Measurements from ENCODE around the gene PCDHA5. TPM values are rescaled to one million over a fixed set of nuclear protein-coding genes. Genes with fewer than 3 reads are reported as not detected.
"Not testable (repeated sequence)": the region's sequence is repeated elsewhere in the genome, so short reads cannot be mapped to it uniquely, and the experiment has no call there.

PCDHA5 gene
- total RNA-seq, 1 donor: under 0.01 TPM

DNA sequence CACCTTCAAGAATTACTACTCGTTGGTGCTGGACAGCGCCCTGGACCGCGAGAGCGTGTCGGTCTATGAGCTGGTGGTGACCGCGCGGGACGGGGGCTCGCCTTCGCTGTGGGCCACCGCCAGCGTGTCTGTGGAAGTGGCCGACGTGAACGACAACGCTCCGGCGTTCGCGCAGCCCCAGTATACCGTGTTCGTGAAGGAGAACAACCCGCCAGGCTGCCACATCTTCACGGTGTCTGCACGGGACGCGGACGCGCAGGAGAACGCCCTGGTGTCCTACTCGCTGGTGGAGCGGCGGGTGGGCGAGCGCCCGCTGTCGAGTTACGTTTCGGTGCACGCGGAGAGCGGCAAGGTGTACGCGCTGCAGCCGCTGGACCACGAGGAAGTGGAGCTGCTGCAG is 1.6 kb downstream of the PCDHA5 start:
- DNase-seq (ENCODE audit: low read depth in 2 of 3, low spot score in 2 of 3): not testable (repeated sequence)

DNA sequence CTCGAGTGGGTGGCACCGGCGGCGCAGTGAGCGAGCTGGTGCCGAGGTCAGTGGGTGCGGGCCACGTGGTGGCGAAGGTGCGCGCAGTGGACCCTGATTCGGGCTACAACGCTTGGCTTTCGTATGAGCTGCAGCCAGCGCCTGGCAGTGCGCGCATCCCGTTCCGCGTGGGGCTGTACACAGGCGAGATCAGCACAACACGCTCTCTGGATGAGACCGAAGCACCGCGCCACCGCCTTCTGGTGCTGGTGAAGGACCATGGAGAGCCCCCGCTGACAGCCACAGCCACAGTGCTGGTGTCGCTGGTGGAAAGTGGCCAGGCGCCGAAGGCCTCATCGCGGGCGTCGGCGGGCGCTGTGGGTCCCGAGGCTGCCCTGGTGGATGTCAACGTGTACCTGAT is 2.1 kb downstream of the PCDHA5 start:
- DNase-seq (ENCODE audit: low read depth in 2 of 3, low spot score in 2 of 3): no peak

DNA sequence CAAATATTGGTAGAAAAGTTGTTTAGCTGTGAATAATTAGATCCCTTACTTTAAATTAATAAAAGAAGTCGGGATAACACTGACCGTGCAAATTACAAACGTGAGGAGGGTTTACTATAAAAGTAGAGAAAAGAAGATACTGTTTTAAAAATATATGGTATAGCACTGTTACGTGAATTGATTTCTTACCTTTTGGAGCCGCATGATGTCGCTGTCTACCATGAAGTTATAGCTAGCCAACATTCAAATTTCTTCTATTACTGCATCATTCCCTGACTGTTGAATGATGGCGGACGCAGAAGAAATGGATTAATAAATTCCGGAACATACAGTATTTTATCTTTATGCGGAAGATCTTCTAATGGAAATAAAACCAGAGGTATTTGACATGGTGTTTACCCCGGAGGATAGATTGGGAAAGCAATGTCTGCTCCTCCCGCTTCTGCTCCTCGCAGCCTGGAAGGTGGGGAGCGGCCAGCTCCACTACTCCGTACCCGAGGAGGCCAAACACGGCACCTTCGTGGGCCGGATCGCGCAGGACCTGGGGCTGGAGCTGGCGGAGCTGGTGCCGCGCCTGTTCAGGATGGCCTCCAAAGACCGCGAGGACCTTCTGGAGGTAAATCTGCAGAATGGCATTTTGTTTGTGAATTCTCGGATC is 6.4 kb downstream of the PCDHA5 start, which contains the start of gene PCDHA6:
Gene PCDHA6 (plus strand): TSS at position 257 of the 658 bp plus-strand sequence. CDS start 132 bp downstream, at position 389.
- no peak for DNase-seq (ENCODE audit: low read depth in 2 of 3, low spot score in 2 of 3)

DNA sequence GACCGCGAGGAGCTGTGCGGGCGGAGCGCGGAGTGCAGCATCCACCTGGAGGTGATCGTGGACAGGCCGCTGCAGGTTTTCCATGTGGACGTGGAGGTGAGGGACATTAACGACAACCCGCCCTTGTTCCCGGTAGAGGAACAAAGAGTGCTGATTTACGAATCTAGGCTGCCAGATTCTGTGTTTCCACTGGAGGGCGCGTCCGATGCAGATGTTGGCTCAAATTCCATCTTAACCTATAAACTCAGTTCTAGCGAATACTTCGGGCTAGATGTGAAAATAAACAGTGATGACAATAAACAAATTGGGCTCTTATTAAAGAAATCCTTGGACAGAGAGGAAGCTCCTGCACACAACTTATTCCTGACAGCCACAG is 6.9 kb downstream of the PCDHA5 start:
- DNase-seq (ENCODE audit: low read depth in 2 of 3, low spot score in 2 of 3): no peak

DNA sequence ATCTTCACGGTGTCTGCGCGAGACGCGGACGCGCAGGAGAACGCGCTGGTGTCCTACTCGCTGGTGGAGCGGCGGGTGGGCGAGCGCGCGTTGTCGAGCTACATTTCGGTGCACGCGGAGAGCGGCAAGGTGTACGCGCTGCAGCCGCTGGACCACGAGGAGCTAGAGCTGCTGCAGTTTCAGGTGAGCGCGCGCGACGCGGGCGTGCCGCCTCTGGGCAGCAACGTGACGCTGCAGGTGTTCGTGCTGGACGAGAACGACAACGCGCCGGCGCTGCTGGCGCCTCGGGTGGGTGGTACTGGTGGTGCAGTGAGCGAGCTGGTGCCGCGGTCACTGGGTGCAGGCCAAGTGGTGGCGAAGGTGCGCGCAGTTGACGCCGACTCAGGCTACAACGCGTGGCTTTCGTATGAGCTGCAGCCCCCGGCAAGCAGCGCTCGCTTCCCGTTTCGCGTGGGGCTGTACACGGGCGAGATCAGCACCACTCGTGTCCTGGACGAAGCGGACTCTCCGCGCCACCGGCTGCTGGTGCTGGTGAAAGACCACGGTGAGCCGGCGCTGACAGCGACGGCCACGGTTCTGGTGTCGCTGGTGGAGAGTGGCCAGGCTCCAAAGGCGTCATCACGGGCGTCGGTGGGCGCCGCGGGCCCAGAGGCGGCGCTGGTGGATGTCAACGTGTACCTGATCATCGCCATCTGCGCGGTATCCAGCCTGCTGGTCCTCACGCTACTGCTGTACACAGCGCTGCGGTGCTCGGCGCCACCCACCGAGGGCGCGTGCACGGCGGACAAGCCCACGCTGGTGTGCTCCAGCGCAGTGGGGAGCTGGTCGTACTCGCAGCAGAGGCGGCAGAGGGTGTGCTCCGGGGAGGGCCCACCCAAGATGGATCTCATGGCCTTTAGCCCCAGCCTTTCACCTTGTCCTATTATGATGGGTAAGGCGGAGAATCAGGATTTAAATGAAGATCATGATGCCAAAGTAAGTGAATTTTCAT is 8.4 kb downstream of the PCDHA5 start:
- not testable (repeated sequence) for DNase-seq (ENCODE audit: low read depth in 2 of 3, low spot score in 2 of 3)

DNA sequence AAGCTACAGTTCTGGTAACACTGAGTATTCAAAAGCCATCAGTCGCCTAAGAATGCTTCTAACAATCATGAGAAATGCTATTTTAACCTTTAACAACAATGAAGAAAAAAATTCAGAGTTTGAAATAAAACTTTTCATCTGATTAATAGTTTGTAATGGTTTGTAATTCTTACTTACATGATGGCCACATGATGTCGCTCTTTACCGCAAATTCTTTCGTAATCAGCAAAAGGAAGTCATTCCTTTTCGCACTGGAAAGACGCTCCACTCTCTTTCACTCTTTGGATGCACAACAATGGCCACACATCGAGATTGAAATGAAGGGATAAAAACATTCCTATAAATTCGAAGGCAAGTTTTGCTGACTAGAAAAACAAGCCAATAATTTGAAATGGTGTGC is 12.6 kb downstream of the PCDHA5 start, which contains the start of gene PCDHA7:
Gene PCDHA7 (plus strand): TSS at position 277 of the 400 bp plus-strand sequence. CDS start 115 bp downstream, at position 392.
- DNase-seq (ENCODE audit: low read depth in 2 of 3, low spot score in 2 of 3): no peak

DNA sequence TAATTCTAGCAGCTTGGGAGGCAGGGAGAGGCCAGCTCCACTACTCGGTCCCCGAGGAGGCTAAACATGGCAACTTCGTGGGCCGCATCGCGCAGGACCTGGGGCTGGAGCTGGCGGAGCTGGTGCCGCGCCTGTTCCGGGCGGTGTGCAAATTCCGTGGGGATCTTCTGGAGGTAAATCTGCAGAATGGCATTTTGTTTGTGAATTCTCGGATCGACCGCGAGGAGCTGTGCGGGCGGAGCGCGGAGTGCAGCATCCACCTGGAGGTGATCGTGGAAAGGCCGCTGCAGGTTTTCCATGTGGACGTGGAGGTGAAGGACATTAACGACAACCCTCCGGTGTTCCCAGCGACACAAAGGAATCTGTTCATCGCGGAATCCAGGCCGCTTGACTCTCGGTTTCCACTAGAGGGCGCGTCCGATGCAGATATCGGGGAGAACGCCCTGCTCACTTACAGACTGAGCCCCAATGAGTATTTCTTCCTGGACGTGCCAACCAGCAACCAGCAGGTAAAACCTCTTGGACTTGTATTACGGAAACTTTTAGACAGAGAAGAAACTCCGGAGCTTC is 13.1 kb downstream of the PCDHA5 start:
- not testable (repeated sequence) for DNase-seq (ENCODE audit: low read depth in 2 of 3, low spot score in 2 of 3)

DNA sequence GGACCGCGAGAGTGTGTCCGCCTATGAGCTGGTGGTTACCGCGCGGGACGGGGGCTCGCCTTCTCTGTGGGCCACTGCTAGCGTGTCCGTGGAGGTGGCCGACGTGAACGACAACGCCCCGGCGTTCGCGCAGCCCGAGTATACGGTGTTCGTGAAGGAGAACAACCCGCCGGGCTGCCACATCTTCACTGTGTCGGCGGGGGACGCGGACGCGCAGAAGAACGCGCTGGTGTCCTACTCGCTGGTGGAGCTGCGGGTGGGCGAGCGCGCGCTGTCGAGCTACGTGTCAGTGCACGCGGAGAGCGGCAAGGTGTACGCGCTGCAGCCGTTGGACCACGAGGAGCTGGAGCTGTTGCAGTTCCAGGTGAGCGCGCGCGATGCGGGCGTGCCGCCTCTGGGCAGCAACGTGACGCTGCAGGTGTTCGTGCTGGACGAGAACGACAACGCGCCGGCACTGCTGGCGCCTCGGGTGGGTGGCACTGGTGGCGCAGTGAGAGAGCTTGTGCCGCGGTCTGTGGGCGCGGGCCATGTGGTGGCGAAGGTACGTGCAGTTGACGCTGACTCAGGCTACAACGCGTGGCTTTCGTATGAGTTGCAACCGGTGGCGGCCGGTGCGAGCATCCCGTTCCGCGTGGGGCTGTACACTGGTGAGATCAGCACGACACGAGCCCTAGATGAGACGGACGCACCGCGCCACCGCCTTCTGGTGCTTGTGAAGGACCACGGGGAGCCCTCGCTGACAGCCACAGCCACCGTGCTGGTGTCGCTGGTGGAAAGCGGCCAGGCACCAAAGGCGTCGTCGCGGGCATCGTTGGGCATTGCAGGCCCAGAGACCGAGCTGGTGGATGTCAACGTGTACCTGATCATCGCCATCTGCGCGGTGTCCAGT is 14.5 kb downstream of the PCDHA5 start:
- DNase-seq (ENCODE audit: low read depth in 2 of 3, low spot score in 2 of 3): no peak

DNA sequence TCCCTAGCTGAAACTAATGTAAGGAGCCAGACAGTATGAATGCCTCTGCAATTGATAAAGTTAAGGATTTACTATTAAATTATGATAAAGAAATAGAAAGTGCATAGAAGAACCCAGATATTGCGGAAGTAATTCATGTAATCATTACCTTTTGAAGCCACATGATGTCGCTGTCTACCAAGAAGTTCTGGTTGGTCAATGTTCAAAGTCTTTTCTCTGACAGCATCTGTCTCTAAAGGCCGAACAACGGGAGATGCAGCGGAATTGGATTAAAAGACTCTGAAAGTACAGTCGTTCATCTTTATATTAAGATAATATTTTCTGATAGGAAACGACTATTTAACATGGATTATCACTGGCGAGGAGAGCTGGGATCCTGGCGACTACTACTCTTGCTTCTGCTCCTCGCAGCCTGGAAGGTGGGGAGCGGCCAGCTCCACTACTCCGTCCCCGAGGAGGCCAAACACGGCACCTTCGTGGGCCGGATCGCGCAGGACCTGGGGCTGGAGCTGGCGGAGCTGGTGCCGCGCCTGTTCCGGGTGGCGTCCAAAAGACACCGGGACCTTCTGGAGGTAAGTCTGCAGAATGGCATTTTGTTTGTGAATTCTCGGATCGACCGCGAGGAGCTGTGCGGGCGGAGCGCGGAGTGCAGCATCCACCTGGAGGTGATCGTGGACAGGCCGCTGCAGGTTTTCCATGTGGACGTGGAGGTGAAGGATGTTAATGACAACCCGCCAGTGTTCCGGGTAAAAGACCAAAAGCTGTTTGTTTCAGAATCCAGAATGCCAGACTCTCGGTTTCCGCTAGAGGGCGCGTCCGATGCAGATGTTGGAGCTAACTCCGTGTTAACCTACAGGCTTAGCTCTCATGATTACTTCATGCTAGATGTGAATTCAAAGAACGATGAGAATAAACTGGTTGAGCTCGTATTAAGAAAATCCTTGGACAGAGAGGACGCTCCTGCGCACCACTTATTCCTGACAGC is 19.9 kb downstream of the PCDHA5 start, which contains the start of gene PCDHA8:
Gene PCDHA8 (plus strand): TSS at position 210 of the 985 bp plus-strand sequence. CDS start 135 bp downstream, at position 345.
- no peak for DNase-seq (ENCODE audit: low read depth in 2 of 3, low spot score in 2 of 3)

DNA sequence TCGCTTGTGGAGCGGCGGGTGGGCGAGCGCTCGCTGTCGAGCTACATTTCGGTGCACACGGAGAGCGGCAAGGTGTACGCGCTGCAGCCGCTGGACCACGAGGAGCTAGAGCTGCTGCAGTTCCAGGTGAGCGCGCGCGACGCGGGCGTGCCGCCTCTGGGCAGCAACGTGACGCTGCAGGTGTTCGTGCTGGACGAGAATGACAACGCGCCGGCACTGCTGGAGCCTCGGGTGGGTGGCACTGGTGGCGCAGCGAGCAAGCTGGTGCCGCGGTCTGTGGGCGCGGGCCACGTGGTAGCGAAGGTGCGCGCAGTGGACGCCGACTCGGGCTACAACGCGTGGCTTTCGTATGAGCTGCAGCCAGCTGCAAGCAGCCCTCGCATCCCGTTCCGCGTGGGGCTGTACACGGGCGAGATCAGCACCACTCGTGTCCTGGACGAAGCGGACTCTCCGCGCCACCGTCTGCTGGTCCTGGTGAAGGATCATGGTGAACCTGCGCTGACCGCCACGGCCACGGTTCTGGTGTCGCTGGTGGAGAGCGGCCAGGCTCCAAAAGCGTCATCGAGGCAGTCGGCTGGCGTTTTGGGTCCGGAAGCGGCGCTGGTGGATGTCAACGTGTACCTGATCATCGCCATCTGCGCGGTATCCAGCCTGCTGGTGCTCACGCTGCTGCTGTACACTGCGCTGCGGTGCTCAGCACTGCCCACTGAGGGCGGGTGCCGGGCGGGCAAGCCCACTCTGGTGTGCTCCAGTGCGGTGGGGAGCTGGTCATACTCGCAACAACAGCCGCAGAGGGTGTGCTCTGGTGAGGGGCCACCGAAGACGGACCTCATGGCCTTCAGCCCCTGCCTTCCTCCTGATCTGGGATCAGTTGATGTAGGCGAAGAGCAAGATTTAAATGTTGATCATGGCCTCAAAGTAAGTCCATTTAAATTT is 21.7 kb downstream of the PCDHA5 start:
- no peak for DNase-seq (ENCODE audit: low read depth in 2 of 3, low spot score in 2 of 3)

DNA sequence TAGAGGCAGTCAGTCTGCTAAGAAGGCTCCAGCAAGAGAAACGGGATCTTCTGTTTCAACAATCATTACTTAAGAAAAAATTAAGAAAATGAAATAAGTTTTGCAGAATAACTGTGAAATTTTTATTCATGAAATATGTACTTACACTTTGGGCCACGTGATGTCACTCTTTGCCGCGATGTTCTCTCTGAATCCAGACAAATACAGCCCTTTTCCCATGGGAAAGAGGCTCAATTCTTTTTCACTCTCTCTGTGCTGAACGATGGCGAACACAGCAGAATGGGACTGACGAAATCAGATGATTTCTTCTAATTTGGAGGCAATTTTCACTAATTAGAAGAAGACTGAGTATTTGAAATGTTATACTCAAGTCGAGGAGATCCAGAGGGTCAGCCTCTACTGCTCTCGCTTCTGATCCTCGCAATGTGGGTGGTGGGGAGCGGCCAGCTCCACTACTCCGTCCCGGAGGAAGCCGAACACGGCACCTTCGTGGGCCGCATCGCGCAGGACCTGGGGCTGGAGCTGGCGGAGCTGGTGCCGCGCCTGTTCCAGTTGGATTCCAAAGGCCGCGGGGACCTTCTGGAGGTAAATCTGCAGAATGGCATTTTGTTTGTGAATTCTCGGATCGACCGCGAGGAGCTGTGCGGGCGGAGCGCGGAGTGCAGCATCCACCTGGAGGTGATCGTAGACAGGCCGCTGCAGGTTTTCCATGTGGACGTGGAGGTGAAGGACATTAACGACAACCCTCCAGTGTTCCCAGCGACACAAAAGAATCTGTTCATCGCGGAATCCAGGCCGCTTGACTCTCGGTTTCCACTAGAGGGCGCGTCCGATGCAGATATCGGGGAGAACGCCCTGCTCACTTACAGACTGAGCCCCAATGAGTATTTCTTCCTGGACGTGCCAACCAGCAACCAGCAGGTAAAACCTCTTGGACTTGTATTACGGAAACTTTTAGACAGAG is 27.0 kb downstream of the PCDHA5 start, which contains the start of gene PCDHA9:
Gene PCDHA9 (plus strand): TSS at position 244 of the 964 bp plus-strand sequence. CDS start 114 bp downstream, at position 358.
- not testable (repeated sequence) for DNase-seq (ENCODE audit: low read depth in 2 of 3, low spot score in 2 of 3)

DNA sequence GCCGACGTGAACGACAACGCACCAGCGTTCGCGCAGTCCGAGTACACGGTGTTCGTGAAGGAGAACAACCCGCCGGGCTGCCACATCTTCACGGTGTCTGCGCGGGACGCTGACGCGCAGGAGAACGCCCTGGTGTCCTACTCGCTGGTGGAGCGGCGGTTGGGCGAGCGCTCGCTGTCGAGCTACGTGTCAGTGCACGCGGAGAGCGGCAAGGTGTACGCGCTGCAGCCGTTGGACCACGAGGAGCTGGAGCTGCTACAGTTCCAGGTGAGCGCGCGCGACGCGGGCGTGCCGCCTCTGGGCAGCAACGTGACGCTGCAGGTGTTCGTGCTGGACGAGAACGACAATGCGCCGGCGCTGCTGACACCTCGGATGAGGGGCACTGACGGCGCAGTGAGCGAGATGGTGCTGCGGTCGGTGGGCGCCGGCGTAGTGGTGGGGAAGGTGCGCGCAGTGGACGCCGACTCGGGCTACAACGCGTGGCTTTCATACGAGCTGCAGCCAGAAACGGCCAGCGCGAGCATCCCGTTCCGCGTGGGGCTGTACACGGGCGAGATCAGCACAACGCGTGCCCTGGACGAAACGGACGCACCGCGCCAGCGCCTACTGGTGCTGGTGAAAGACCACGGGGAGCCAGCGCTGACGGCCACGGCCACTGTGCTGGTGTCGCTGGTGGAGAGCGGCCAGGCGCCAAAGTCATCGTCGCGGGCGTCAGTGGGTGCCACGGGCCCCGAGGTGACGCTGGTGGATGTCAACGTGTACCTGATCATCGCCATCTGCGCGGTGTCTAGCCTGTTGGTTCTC is 28.6 kb downstream of the PCDHA5 start:
- not testable (repeated sequence) for DNase-seq (ENCODE audit: low read depth in 2 of 3, low spot score in 2 of 3)

DNA sequence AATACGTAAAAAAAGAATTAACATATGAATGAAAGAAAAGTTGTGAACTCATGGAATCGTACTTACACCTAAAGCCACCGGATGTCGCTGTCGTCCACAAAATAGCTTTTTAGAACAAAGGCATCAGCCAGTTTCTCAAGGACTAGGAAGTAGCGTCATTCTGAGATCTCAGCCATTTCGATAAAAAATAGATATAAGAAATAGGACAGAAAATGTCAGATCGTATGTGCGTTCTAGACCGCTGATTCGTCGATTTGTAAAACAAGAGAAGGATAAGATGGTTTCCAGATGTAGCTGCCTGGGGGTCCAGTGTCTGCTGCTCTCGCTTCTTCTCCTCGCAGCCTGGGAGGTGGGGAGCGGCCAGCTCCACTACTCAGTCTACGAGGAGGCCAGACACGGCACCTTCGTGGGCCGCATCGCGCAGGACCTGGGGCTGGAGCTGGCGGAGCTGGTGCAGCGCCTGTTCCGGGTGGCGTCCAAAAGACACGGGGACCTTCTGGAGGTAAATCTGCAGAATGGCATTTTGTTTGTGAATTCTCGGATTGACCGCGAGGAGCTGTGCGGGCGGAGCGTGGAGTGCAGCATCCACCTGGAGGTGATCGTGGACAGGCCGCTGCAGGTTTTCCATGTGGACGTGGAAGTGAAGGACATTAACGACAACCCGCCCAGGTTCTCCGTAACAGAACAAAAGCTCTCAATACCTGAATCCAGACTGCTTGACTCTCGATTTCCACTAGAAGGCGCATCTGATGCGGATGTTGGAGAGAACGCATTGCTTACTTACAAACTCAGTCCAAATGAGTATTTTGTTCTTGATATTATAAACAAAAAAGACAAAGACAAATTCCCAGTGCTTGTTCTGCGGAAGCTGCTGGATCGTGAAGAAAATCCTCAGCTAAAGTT is 34.6 kb downstream of the PCDHA5 start, which contains the start of gene PCDHA10:
Gene PCDHA10 (plus strand): TSS at position 126 of the 903 bp plus-strand sequence. CDS start 152 bp downstream, at position 278.
- peak in 1 of 3 donors; percentile 24 for DNase-seq (ENCODE audit: low read depth in 2 of 3, low spot score in 2 of 3)
